K562 treated with DMSO at 1 percent for 24 hours (cell line): Measurements from ENCODE around the gene OR6C65. TPM values are rescaled to one million over a fixed set of nuclear protein-coding genes. Genes with fewer than 3 reads are reported as not detected.

Experiments
- total RNA-seq: library from RNA; unstranded; fragments of 300-600 nt; gene quantifications from 2 replicates; pipeline ENCODE4 v1.2.3, GENCODE V29; 2022; ENCODE audit warnings: low read depth; ENCODE audit not compliant: insufficient read depth

The OR6C65 gene
- total RNA-seq, result not detected in 2 replicates

GRCh38 chr12:55400229-55400628 is at the start of gene OR6C65:
OR6C65 (plus strand) TSS chr12:55400529; CDS start chr12:55400529, 0 bp downstream.

GRCh38 chr12:55362675-55363074 is 37.7 kb upstream of the OR6C65 start, which contains the start of gene OR6C75:
OR6C75 (plus strand) TSS chr12:55362975; CDS start chr12:55365111, 2,136 bp downstream.

GRCh38 chr12:55425954-55426353 is 25.6 kb downstream of the OR6C65 start, which contains the start of gene OR6C76:
OR6C76 (plus strand) TSS chr12:55426254; CDS start chr12:55426254, 0 bp downstream.

GRCh38 chr12:55443776-55444175 is 43.4 kb downstream of the OR6C65 start, which contains the start of gene OR6C2:
OR6C2 (plus strand) TSS chr12:55444076; CDS start chr12:55452214, 8,138 bp downstream.

Other genes with a start within 250 kb of the OR6C65 start
- not detected in 2 replicates for gene OR10A7, start 179.5 kb upstream of the OR6C65 start, total RNA-seq
- gene OR6C74, start 155.9 kb upstream of the OR6C65 start, total RNA-seq, result not detected in 2 replicates
- gene OR6C6, start 104.0 kb upstream of the OR6C65 start, total RNA-seq, result not detected in 2 replicates
- not detected in 2 replicates for gene OR6C1, start 86.2 kb upstream of the OR6C65 start, total RNA-seq
- gene OR6C3, start 69.8 kb upstream of the OR6C65 start, total RNA-seq, result not detected in 2 replicates
- not detected in 2 replicates for gene OR6C75, start 37.6 kb upstream of the OR6C65 start, total RNA-seq
- not detected in 2 replicates for gene OR6C76, start 25.7 kb downstream of the OR6C65 start, total RNA-seq
- gene OR6C2, start 43.5 kb downstream of the OR6C65 start, total RNA-seq, result not detected in 2 replicates
- gene OR6C70, start 69.6 kb downstream of the OR6C65 start, total RNA-seq, result not detected in 2 replicates
- gene OR6C68, start 91.8 kb downstream of the OR6C65 start, total RNA-seq, result not detected in 2 replicates
- not detected in 2 replicates for gene OR6C4, start 149.1 kb downstream of the OR6C65 start, total RNA-seq
- not detected in 2 replicates for gene OR2AP1, start 171.9 kb downstream of the OR6C65 start, total RNA-seq
- not detected in 2 replicates for gene OR10P1, start 236.4 kb downstream of the OR6C65 start, total RNA-seq